ENCODE data around the gene SYNE2.
A peak's percentile ranks its signal among the peaks of the same experiment; 100 is the strongest.

SYNE2 gene

GRCh38 chr14:63893701-63894458 lies 41.1 kb downstream of the SYNE2 start:
- TF ChIP-seq CTCF (IDR thresholded peaks at IDR 0.05; ENCODE audit: control insufficient read depth, extremely low read depth, insufficient read depth): no peak
- peak; percentile 23 for DNase-seq (ENCODE audit: low read depth)

GRCh38 chr14:63895510-63895909 lies 42.7 kb downstream of the SYNE2 start:
- TF ChIP-seq CTCF (IDR thresholded peaks at IDR 0.05; ENCODE audit: control insufficient read depth, extremely low read depth, insufficient read depth): no peak
- no peak overlapping the region for H3K4me3 ChIP-seq (ENCODE audit: low read depth, low read length)
- no peak for DNase-seq (ENCODE audit: low read depth)

More at GRCh38 chr14:63893701-63894458, 41.1 kb downstream of the SYNE2 start:
- H3K4me3 ChIP-seq (ENCODE audit: low read depth, low read length): no peak overlapping the region

- TF ChIP-seq CTCF (IDR thresholded peaks at IDR 0.05; ENCODE audit: control insufficient read depth, extremely low read depth, insufficient read depth): no peak
- no peak overlapping the region for H3K4me3 ChIP-seq (ENCODE audit: low read depth, low read length)
- peak; percentile 69 for DNase-seq (ENCODE audit: low read depth)
These were observed 43.5 kb downstream of the SYNE2 start for GRCh38 chr14:63896278-63896720.

GRCh38 chr14:63897721-63898163 lies 44.9 kb downstream of the SYNE2 start:
- H3K4me3 ChIP-seq (ENCODE audit: low read depth, low read length): no peak overlapping the region
- TF ChIP-seq CTCF (IDR thresholded peaks at IDR 0.05; ENCODE audit: control insufficient read depth, extremely low read depth, insufficient read depth): no peak
- no peak for DNase-seq (ENCODE audit: low read depth)

GRCh38 chr14:63899953-63900352 lies 47.1 kb downstream of the SYNE2 start:
- no peak for TF ChIP-seq CTCF (IDR thresholded peaks at IDR 0.05; ENCODE audit: control insufficient read depth, extremely low read depth, insufficient read depth)
- no peak for DNase-seq (ENCODE audit: low read depth)
- no peak overlapping the region for H3K4me3 ChIP-seq (ENCODE audit: low read depth, low read length)

GRCh38 chr14:63901434-63902085 lies 48.8 kb downstream of the SYNE2 start:
- H3K4me3 ChIP-seq (ENCODE audit: low read depth, low read length): no peak overlapping the region
- TF ChIP-seq CTCF (IDR thresholded peaks at IDR 0.05; ENCODE audit: control insufficient read depth, extremely low read depth, insufficient read depth): no peak
- DNase-seq (ENCODE audit: low read depth): no peak
